ENCODE results near the gene UROD. TPM values are rescaled to one million over a fixed set of nuclear protein-coding genes. Genes with fewer than 3 reads are reported as not detected.

UROD gene
- total and polyA plus RNA-seq, 5 donors from 2014 or later = 49.5 to 93.6 (median 79.6) TPM

DNA sequence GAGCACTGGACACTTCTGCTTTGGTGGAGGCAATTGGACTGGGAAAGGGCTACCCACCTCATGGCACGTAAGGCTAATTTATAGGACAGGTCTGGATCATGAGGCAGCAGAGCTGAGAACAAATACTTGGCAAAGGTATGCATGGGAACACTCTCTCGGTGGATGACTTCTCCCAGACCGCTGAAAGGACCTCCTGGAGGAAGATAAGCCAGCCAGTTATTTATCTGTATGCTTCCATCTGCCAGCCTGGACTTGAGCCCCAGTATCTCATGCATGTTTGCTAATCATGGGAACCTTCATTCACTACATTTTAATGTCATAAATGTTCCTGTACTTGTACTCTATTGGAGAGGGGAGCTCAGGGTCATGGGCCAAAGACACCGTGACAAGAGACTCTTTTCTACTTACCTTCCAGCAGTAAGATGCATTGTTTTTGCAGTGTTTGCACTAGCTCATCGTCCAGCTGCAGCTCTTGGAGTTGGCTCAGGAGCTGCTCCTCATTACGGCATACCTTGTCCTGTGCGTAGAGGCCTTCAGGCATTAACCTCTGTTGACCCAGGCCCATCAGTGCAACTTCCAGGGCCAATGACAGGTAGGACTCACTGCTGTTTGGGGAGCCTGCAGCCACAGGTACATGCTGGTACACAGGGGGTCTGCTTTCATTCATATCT lies 23.7 kb downstream of the UROD start:
- Histone ChIP-seq H3K27ac (ENCODE audit: insufficient read depth, low read length, poor library complexity, severe bottlenecking) (no peak overlapping the region), H3K36me3 (ENCODE audit: control insufficient read depth, insufficient read depth, low read length) (no peaks in the 10 kb centered on the region), H3K4me1 (ENCODE audit: control insufficient read depth, insufficient read depth, low read length, poor library complexity, severe bottlenecking) (no peaks in the 10 kb centered on the region), H3K9me3 (ENCODE audit: control insufficient read depth in 2 of 2, low read length in 2 of 2) (no peaks in the 10 kb centered on the region), H3K4me3 (ENCODE audit: low read depth, low read length) (no peak overlapping the region), H3K27me3 (ENCODE audit: control insufficient read depth, insufficient read depth, low read length) (no peaks in the 10 kb centered on the region)
- Mint-ChIP-seq H3K4me1 (peaks cover 0 to 2% (median 0%) of the 10 kb centered on the region in 4 donors), H3K27ac (no peak overlapping the region), H3K9me3 (no peaks in the 10 kb centered on the region), H3K4me3 (no peak overlapping the region), H3K36me3 (no peaks in the 10 kb centered on the region), H3K27me3 (peaks cover 8% of the 10 kb centered on the region)
- ATAC-seq (ENCODE audit: low read depth in 2 of 2) = no peak
- DNase-seq = no peak

DNA sequence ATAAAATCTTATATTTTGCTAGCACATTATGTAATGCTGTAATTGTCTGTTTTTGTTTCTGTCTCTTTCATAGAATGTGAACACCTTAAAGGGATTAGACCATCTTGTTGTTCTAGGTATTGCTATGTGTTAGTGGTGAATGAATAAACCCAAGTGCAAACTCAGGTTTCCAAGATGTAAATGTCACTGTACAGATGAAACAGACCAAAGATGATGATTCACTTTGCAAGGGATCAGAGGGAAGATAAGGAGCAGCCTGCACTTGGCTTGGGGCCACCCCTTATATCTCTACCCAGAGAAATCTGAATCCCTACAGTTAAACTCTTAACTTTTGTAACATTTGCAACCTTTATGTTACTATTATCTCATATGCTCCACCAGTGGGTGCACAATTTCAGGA lies 25.4 kb downstream of the UROD start:
- no peaks in the 10 kb centered on the region for H3K36me3 ChIP-seq (ENCODE audit: control insufficient read depth, insufficient read depth, low read length)
- no peaks in the 10 kb centered on the region for H3K4me1 ChIP-seq (ENCODE audit: control insufficient read depth, insufficient read depth, low read length, poor library complexity, severe bottlenecking)
- DNase-seq (no peak), ATAC-seq (ENCODE audit: low read depth in 2 of 2) (no peak)
- Mint-ChIP-seq H3K4me3 (no peak overlapping the region), H3K9me3 (no peaks in the 10 kb centered on the region), H3K4me1 (peaks cover 0 to 2% (median 0%) of the 10 kb centered on the region in 4 donors), H3K27ac (no peak overlapping the region), H3K36me3 (no peaks in the 10 kb centered on the region), H3K27me3 (peaks cover 9% of the 10 kb centered on the region)
- H3K9me3 ChIP-seq (ENCODE audit: control insufficient read depth in 2 of 2, low read length in 2 of 2) = no peaks in the 10 kb centered on the region
- no peaks in the 10 kb centered on the region for H3K27me3 ChIP-seq (ENCODE audit: control insufficient read depth, insufficient read depth, low read length)
- no peak overlapping the region for H3K27ac ChIP-seq (ENCODE audit: insufficient read depth, low read length, poor library complexity, severe bottlenecking)
- no peak overlapping the region for H3K4me3 ChIP-seq (ENCODE audit: low read depth, low read length)

DNA sequence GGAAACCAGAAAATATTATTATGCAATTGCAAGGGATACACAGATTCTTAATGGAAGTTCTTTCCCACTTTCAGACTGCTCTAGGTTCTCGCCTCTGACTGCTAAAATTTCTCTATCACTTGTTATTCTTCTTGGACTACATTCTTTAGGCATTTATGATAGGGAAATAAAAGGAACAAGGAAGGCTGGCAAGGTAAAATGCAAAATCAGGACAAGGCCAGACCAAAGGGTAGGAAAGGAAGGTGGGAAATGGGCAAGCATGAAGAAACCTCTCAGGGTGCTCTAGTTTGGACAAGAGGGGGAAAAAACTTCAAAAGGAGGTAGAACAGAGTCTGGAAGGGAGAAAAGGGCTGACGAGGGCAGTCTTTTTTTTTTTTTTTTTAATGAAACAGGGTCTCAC lies 26.2 kb downstream of the UROD start:
- DNase-seq = no peak
- peaks cover 0 to 2% (median 0%) of the 10 kb centered on the region in 4 donors for H3K4me1 Mint-ChIP-seq
- H3K4me3 Mint-ChIP-seq = no peak overlapping the region
- Histone ChIP-seq H3K27me3 (ENCODE audit: control insufficient read depth, insufficient read depth, low read length) (no peaks in the 10 kb centered on the region), H3K4me1 (ENCODE audit: control insufficient read depth, insufficient read depth, low read length, poor library complexity, severe bottlenecking) (no peaks in the 10 kb centered on the region), H3K9me3 (ENCODE audit: control insufficient read depth in 2 of 2, low read length in 2 of 2) (no peaks in the 10 kb centered on the region), H3K36me3 (ENCODE audit: control insufficient read depth, insufficient read depth, low read length) (no peaks in the 10 kb centered on the region), H3K27ac (ENCODE audit: insufficient read depth, low read length, poor library complexity, severe bottlenecking) (no peak overlapping the region), H3K4me3 (ENCODE audit: low read depth, low read length) (no peak overlapping the region)
- no peak overlapping the region for H3K27ac Mint-ChIP-seq
- no peaks in the 10 kb centered on the region for H3K36me3 Mint-ChIP-seq
- no peaks in the 10 kb centered on the region for H3K9me3 Mint-ChIP-seq
- ATAC-seq (ENCODE audit: low read depth in 2 of 2) = no peak
- peaks cover 13% of the 10 kb centered on the region for H3K27me3 Mint-ChIP-seq

DNA sequence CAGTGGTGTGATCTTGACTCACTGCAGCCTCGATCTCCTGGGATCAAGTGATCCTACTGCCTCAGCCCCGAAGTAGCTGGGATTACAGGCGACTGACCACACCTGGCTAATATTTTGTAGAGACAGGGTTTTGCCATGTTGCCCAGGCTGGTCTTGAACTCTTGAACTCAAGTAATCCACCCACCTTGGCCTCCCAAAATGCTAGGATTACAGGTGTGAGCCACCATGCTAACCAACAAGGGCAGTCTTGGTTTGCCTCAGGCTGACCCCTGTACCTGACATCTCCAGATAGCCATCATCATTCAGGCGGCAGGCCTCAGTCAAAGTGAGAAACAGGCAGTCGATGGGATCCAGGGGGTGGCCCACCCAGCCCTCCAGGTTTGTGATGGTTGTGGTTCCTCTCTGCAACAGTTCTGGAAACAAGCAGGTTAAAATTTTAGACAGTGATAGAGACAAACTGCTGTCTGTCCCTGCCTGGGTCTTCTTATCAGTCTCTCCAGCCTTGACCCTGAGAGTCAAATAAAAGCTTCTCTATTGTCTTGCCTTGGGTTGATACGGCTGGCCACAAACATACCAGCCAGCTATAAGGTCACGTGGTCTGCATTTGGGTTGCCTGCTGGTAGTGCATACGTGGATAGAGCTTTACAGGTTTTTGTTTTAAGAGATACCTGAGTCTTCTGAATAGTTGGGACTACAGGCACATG lies 26.8 kb downstream of the UROD start:
- no peaks in the 10 kb centered on the region for H3K36me3 Mint-ChIP-seq
- DNase-seq (no peak), ATAC-seq (ENCODE audit: low read depth in 2 of 2) (no peak)
- H3K27me3 ChIP-seq (ENCODE audit: control insufficient read depth, insufficient read depth, low read length) = no peaks in the 10 kb centered on the region
- no peaks in the 10 kb centered on the region for H3K4me1 Mint-ChIP-seq
- no peaks in the 10 kb centered on the region for H3K36me3 ChIP-seq (ENCODE audit: control insufficient read depth, insufficient read depth, low read length)
- peaks cover 13% of the 10 kb centered on the region for H3K27me3 Mint-ChIP-seq
- H3K4me3 ChIP-seq (ENCODE audit: low read depth, low read length) = no peak overlapping the region
- no peak overlapping the region for H3K4me3 Mint-ChIP-seq
- no peak overlapping the region for H3K27ac ChIP-seq (ENCODE audit: insufficient read depth, low read length, poor library complexity, severe bottlenecking)
- H3K9me3 Mint-ChIP-seq = no peaks in the 10 kb centered on the region
- no peaks in the 10 kb centered on the region for H3K4me1 ChIP-seq (ENCODE audit: control insufficient read depth, insufficient read depth, low read length, poor library complexity, severe bottlenecking)
- H3K9me3 ChIP-seq (ENCODE audit: control insufficient read depth in 2 of 2, low read length in 2 of 2) = no peaks in the 10 kb centered on the region
- H3K27ac Mint-ChIP-seq = no peak overlapping the region

DNA sequence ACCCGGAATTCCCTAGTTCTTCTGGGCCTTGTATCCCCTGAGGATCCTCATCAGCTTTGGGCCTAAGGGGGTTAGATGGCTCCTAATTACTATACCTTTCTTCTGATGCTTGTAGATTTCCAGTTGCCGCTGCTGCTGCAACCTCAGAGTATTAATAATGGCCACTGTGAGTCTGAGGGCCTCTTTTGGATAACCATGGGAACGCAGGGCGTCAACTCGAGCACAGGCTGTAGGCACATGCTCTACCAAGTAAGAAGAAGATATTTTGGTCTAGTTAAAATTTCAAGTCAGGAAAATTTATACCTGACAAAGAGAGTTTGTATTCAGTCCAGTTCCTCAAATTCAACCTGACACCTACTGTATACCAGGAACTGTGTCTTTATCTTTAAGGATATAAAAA lies 28.2 kb downstream of the UROD start:
- H3K27me3 ChIP-seq (ENCODE audit: control insufficient read depth, insufficient read depth, low read length) = no peaks in the 10 kb centered on the region
- H3K9me3 Mint-ChIP-seq = no peaks in the 10 kb centered on the region
- H3K36me3 Mint-ChIP-seq = no peaks in the 10 kb centered on the region
- H3K4me3 Mint-ChIP-seq = no peak overlapping the region
- peaks cover 5% of the 10 kb centered on the region for H3K27me3 Mint-ChIP-seq
- H3K4me1 Mint-ChIP-seq = no peaks in the 10 kb centered on the region
- no peak for DNase-seq
- H3K4me3 ChIP-seq (ENCODE audit: low read depth, low read length) = no peak overlapping the region
- no peak for ATAC-seq (ENCODE audit: low read depth in 2 of 2)
- H3K27ac Mint-ChIP-seq = no peak overlapping the region
- H3K9me3 ChIP-seq (ENCODE audit: control insufficient read depth in 2 of 2, low read length in 2 of 2) = no peaks in the 10 kb centered on the region
- no peaks in the 10 kb centered on the region for H3K4me1 ChIP-seq (ENCODE audit: control insufficient read depth, insufficient read depth, low read length, poor library complexity, severe bottlenecking)
- no peaks in the 10 kb centered on the region for H3K36me3 ChIP-seq (ENCODE audit: control insufficient read depth, insufficient read depth, low read length)
- H3K27ac ChIP-seq (ENCODE audit: insufficient read depth, low read length, poor library complexity, severe bottlenecking) = no peak overlapping the region

DNA sequence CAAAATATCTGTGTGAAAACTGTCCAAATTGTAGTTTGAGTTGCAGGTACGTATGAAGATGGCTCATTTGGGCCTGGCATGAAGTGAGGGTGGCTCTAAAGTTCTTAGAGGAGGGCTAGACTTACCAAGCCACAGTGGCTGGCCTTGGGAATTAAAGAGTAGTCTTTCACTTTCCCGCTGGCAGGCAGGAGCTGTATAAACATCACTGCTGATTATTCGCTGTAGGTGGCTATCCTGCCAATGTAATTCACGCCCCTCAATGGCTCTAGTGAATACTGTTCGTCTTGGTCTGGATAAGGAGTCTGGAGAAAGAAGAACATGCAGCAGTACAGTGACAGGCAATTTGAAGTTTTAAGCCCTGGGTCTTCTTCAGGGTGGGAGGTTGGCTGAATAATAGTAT lies 31.0 kb downstream of the UROD start:
- H3K27ac Mint-ChIP-seq = no peak overlapping the region
- Histone ChIP-seq H3K27me3 (ENCODE audit: control insufficient read depth, insufficient read depth, low read length) (peaks cover 2% of the 10 kb centered on the region), H3K9me3 (ENCODE audit: control insufficient read depth in 2 of 2, low read length in 2 of 2) (no peaks in the 10 kb centered on the region), H3K27ac (ENCODE audit: insufficient read depth, low read length, poor library complexity, severe bottlenecking) (no peak overlapping the region), H3K4me3 (ENCODE audit: low read depth, low read length) (no peak overlapping the region), H3K36me3 (ENCODE audit: control insufficient read depth, insufficient read depth, low read length) (no peaks in the 10 kb centered on the region), H3K4me1 (ENCODE audit: control insufficient read depth, insufficient read depth, low read length, poor library complexity, severe bottlenecking) (no peaks in the 10 kb centered on the region)
- H3K27me3 Mint-ChIP-seq = peaks cover 5% of the 10 kb centered on the region
- no peaks in the 10 kb centered on the region for H3K9me3 Mint-ChIP-seq
- no peak for DNase-seq
- ATAC-seq (ENCODE audit: low read depth in 2 of 2) = no peak
- H3K4me1 Mint-ChIP-seq = no peaks in the 10 kb centered on the region
- H3K4me3 Mint-ChIP-seq = no peak overlapping the region
- H3K36me3 Mint-ChIP-seq = no peaks in the 10 kb centered on the region

DNA sequence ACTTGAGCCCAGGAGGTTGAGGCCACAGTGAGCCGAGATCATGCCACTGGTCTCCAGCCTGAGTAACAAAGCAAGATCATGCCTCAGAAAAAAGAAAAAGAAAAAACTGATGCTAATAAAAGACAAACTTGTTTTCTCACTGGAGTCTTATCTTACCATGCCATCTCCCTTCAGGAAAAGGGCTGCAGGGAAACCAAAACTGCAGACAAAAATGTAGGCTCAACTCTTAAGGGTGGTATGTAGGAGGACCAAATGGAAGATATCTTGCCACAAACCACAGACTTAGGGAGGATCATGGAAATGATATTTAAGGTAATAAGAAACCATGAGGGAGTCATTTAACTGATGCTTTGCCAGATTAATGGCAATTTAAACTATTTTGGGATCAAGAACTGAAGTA lies 32.9 kb downstream of the UROD start:
- DNase-seq (no peak), ATAC-seq (ENCODE audit: low read depth in 2 of 2) (no peak)
- Mint-ChIP-seq H3K9me3 (no peaks in the 10 kb centered on the region), H3K27ac (no peak overlapping the region), H3K36me3 (no peaks in the 10 kb centered on the region), H3K27me3 (peaks cover 5% of the 10 kb centered on the region), H3K4me3 (no peak overlapping the region), H3K4me1 (peaks cover 0 to 2% (median 0%) of the 10 kb centered on the region in 4 donors)
- Histone ChIP-seq H3K4me3 (ENCODE audit: low read depth, low read length) (no peak overlapping the region), H3K36me3 (ENCODE audit: control insufficient read depth, insufficient read depth, low read length) (no peaks in the 10 kb centered on the region), H3K9me3 (ENCODE audit: control insufficient read depth in 2 of 2, low read length in 2 of 2) (no peaks in the 10 kb centered on the region), H3K27me3 (ENCODE audit: control insufficient read depth, insufficient read depth, low read length) (peaks cover 2% of the 10 kb centered on the region), H3K4me1 (ENCODE audit: control insufficient read depth, insufficient read depth, low read length, poor library complexity, severe bottlenecking) (no peaks in the 10 kb centered on the region), H3K27ac (ENCODE audit: insufficient read depth, low read length, poor library complexity, severe bottlenecking) (no peak overlapping the region)

DNA sequence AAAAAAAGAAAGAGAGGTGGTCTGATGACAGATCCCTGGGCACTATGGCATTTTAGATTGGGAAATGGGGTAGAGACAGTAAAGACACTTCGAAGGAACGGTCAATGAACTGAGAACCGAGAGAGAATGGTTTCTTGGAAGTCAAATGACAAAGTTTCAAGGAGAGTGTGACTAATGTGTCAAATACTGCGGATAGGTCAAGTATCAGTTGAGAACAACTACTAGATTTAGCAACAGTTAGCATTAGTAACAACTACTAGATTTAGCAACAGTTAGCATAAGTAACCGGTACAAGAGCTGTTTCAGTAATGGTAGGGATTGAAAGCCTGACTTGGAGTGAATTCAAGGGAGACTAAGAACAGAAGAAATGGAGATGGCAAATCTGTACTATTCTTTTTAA lies 35.0 kb downstream of the UROD start:
- Mint-ChIP-seq H3K9me3 (no peaks in the 10 kb centered on the region), H3K27me3 (peaks cover 10% of the 10 kb centered on the region), H3K4me1 (peaks cover 4 to 16% (median 11%) of the 10 kb centered on the region in 4 donors), H3K4me3 (no peak overlapping the region), H3K27ac (no peak overlapping the region), H3K36me3 (no peaks in the 10 kb centered on the region)
- no peak overlapping the region for H3K4me3 ChIP-seq (ENCODE audit: low read depth, low read length)
- ATAC-seq (ENCODE audit: low read depth in 2 of 2) (no peak), DNase-seq (no peak)
- H3K4me1 ChIP-seq (ENCODE audit: control insufficient read depth, insufficient read depth, low read length, poor library complexity, severe bottlenecking) = peaks cover 12% of the 10 kb centered on the region
- H3K27me3 ChIP-seq (ENCODE audit: control insufficient read depth, insufficient read depth, low read length) = peaks cover 2% of the 10 kb centered on the region
- H3K27ac ChIP-seq (ENCODE audit: insufficient read depth, low read length, poor library complexity, severe bottlenecking) = no peak overlapping the region
- no peaks in the 10 kb centered on the region for H3K9me3 ChIP-seq (ENCODE audit: control insufficient read depth in 2 of 2, low read length in 2 of 2)
- H3K36me3 ChIP-seq (ENCODE audit: control insufficient read depth, insufficient read depth, low read length) = no peaks in the 10 kb centered on the region
